Endothelial cell of umbilical vein (primary cell): ENCODE measurements around the gene LPAR5. TPM values are rescaled to one million over a fixed set of nuclear protein-coding genes. Genes with fewer than 3 reads are reported as not detected.

Source experiments
- BruUV-seq: library from RNA; stranded (reverse); fragments of 400-500 nt; replicated peaks from 2 replicates; lab custom pipeline; 2021; lab: Mats Ljungman, UMichigan
- CTCF ChIA-PET: fragments of 300-600, 350-600 bp; sonication (Branson Sonifier 250); formaldehyde crosslinking; loops from one replicate; lab custom pipeline; 2021; ENCODE audit warnings: antibody characterized with exemption, inconsistent platforms; lab: Charles Lee
- POLR2A ChIA-PET: fragments of 300-600, 350-600 bp; sonication (Branson Sonifier 250); formaldehyde crosslinking; loops from one replicate; lab custom pipeline; 2021; ENCODE audit warnings: antibody characterized with exemption, inconsistent platforms; lab: Charles Lee
- DNase-seq: peaks from one replicate; pipeline ENCODE4 v3.0.0-alpha.2; 2011; ENCODE audit warnings: low read depth, low spot score
- FAIRE-seq: peaks from 2 replicates; lab custom pipeline; 2011; peaks lifted over from hg19 to GRCh38; lab: Jason Lieb, UNC
- H2AFZ ChIP-seq: 2 replicates; pipeline ENCODE4 v1.6.0; 2012; ENCODE audit warnings: low read depth, low read length, control low read depth, inconsistent platforms
- H3K27ac ChIP-seq: 2 replicates; pipeline ENCODE4 v1.5.1; 2011; ENCODE audit warnings: low read depth, mild to moderate bottlenecking, control low read depth, low read length, moderate library complexity; ENCODE audit not compliant: insufficient read depth
- H3K27me3 ChIP-seq, 2 experiments: 2 replicates each; pipeline versions ENCODE4 v1.6.0 to v1.6.1; 2011; ENCODE audit warnings: low read length in 2 of 2, mixed read lengths in 1 of 2; ENCODE audit not compliant: control insufficient read depth in 2 of 2, insufficient read depth in 2 of 2
- H3K36me3 ChIP-seq, 2 experiments: 2 replicates in 1 of 2; 3 replicates in 1 of 2; pipeline ENCODE4 v1.5.1; 2011; ENCODE audit warnings: low read length in 2 of 2, mild to moderate bottlenecking in 1 of 2, moderate library complexity in 1 of 2; ENCODE audit not compliant: control insufficient read depth in 2 of 2, insufficient read depth in 2 of 2; ENCODE audit errors: extremely low read depth in 1 of 2
- H3K4me1 ChIP-seq: 3 replicates; pipeline ENCODE4 v1.5.1; 2011; ENCODE audit warnings: mild to moderate bottlenecking, low read length; ENCODE audit not compliant: control insufficient read depth, insufficient read depth; ENCODE audit errors: extremely low read depth
- H3K4me2 ChIP-seq: 2 replicates; pipeline ENCODE4 v1.6.1; 2011; ENCODE audit warnings: low read length, control low read depth, mixed read lengths; ENCODE audit not compliant: insufficient read depth
- H3K4me3 ChIP-seq, 3 experiments: fragments of 200-600 bp in 1 of 3; sonication (generic), shearing (Covaris generic) in 1 of 3; replicated peaks in 1 of 3; 2 replicates each; pipeline ENCODE4 v1.5.1; 2011 to 2016; ENCODE audit warnings: control low read depth in 3 of 3, low read length in 3 of 3, mild to moderate bottlenecking in 2 of 3, inconsistent platforms in 1 of 3, low read depth in 1 of 3, moderate library complexity in 1 of 3; ENCODE audit not compliant: insufficient read depth in 1 of 3
- H3K79me2 ChIP-seq: 2 replicates; pipeline ENCODE4 v1.6.0; 2012; ENCODE audit warnings: low read length, inconsistent platforms; ENCODE audit not compliant: control insufficient read depth, insufficient read depth
- H3K9ac ChIP-seq: replicated peaks from 2 replicates; pipeline ENCODE3; 2011; ENCODE audit warnings: low read length, control low read depth; ENCODE audit not compliant: insufficient read depth; ENCODE audit errors: extremely low read depth
- H3K9me1 ChIP-seq: replicated peaks from 3 replicates; pipeline ENCODE4 v1.6.0; 2011; ENCODE audit warnings: mild to moderate bottlenecking, low read length; ENCODE audit not compliant: control insufficient read depth, insufficient read depth; ENCODE audit errors: extremely low read depth
- H3K9me3 ChIP-seq: replicated peaks from 2 replicates; pipeline ENCODE4 v1.5.1; 2012; ENCODE audit warnings: low read length, inconsistent platforms; ENCODE audit not compliant: control insufficient read depth, insufficient read depth
- H4K20me1 ChIP-seq: replicated peaks from 2 replicates; pipeline ENCODE3; 2011; ENCODE audit warnings: mild to moderate bottlenecking, low read length; ENCODE audit not compliant: control insufficient read depth, insufficient read depth; ENCODE audit errors: extremely low read depth
- FOS ChIP-seq: IDR thresholded peaks from 2 replicates; pipeline ENCODE4 v1.6.1; 2011; ENCODE audit warnings: mild to moderate bottlenecking, low read length, moderate library complexity, borderline replicate concordance; ENCODE audit not compliant: insufficient read depth
- GATA2 ChIP-seq: IDR thresholded peaks from 2 replicates; pipeline ENCODE4 v1.7.0; 2011; ENCODE audit warnings: low read depth, mild to moderate bottlenecking, moderate library complexity, mixed read lengths, low read length; ENCODE audit not compliant: insufficient read length, insufficient read depth
- JUN ChIP-seq: IDR thresholded peaks from 2 replicates; pipeline ENCODE4 v1.6.1; 2011; ENCODE audit warnings: borderline replicate concordance, low read depth; ENCODE audit not compliant: insufficient read length, insufficient read depth
- MYC ChIP-seq: IDR thresholded peaks from one replicate; pipeline ENCODE4 v1.6.1; 2011; ENCODE audit warnings: mild to moderate bottlenecking, low read depth, low read length
- POLR2A ChIP-seq: IDR thresholded peaks from 2 replicates; pipeline ENCODE4 v1.6.1; 2012; ENCODE audit warnings: low read depth, mild to moderate bottlenecking, control low read depth, low read length
- POLR2AphosphoS5 ChIP-seq: IDR thresholded peaks from 2 replicates; pipeline ENCODE4 v1.6.1; 2012; ENCODE audit warnings: low read depth, mild to moderate bottlenecking, control low read depth, low read length, moderate library complexity; ENCODE audit not compliant: insufficient read depth
- dilution Hi-C: fragments of 300-500 bp; cut with MboI; formaldehyde crosslinking; loops from one replicate; pipeline ENCODE4 v1.15.0; 2019; ENCODE audit warnings: low sequenced_read_pairs; ENCODE audit not compliant: extremely low pct_ligation_motif_present
- intact Hi-C: fragments of 100-400 bp; cut with micrococcal nuclease; formaldehyde crosslinking; loops from one replicate; pipeline ENCODE4 v1.10.0; 2022
- polyA plus RNA-seq, 4 experiments: library from polyadenylated mRNA; depleted of rRNA in 3 of 4; stranded (reverse) in 3 of 4; unstranded in 1 of 4; fragments of >200 nt; gene quantifications; 2 replicates each; pipeline versions ENCODE4 v1.2.1 to v1.2.3, GENCODE V29; 2011 to 2012; ENCODE audit warnings: missing spikeins in 1 of 4
- total RNA-seq: library from RNA; stranded (reverse); gene quantifications from 2 replicates; pipeline ENCODE4 v1.2.3, GENCODE V29; 2021
- TF ChIP-seq, protein P1 (sequence below), 2 donors: IDR thresholded peaks; 1 replicate in 1 of 2; 2 replicates in 1 of 2; pipeline ENCODE4 v1.5.1; 2011; ENCODE audit warnings: low read length in 2 of 2, mild to moderate bottlenecking in 2 of 2, moderate library complexity in 2 of 2, control low read depth in 1 of 2, inconsistent platforms in 1 of 2, low read depth in 1 of 2; ENCODE audit not compliant: insufficient read depth in 1 of 2; ENCODE audit errors: extremely low read depth in 1 of 2
- TF ChIP-seq, protein P2 (sequence below): IDR thresholded peaks from 2 replicates; pipeline ENCODE4 v1.6.1; 2011; ENCODE audit not compliant: insufficient read depth, insufficient read length

The LPAR5 gene
- total and polyA plus RNA-seq, 2 donors (not counting 3 experiments of a cell fraction or from before 2014, with no cell fraction given), result 0.23 TPM; not detected in 1

DNA sequence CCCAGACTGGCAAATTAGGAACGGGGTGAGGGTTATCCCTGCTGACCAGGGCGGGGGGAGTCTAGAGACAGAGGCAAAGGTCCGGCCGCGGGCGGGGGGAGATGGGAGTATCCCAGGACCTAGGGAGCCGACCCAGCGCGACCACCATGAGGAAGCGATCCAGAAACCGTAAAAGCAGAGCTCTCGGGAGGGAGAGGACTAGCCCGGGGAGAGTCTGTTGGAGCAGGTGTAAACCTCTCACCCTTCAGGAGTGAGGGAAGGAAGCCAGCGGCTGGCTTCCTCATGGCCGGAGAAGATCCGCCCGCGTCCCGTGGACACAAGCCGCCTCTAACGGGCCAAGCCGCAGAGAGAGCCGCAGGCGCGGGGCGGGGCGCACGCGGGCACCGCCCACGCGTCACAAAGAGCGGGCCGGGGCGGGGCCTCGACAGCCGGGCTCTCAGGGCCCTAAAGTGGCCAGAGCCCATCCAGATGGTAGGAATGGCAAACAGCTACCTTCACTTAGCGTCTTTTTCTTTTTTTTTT, 11.4 kb upstream of the LPAR5 start, which contains the start of gene ACRBP:
Gene ACRBP, minus strand, starts transcription at position 350 of the 522 bp plus-strand sequence. Its CDS starts 66 bp downstream, at position 284.
- ChIA-PET POLR2A (interaction anchor here (0.5 to 0.7 kb wide), 2 partner anchors 41 to 100 kb away, joined by 3 read pairs; no protein-coding TSS in a partner anchor), CTCF (interaction anchor here (0.7 kb wide), 1 partner anchor 27 kb away, joined by 3 read pairs; no protein-coding TSS in a partner anchor)
- H3K9ac ChIP-seq, result peak within 1 kb of the TSS; percentile 25
- peak; percentile 73 for DNase-seq
- H3K27me3 ChIP-seq, result no peaks in the 10 kb centered on the region
- TSS peak; percentile 40 for BruUV-seq
- H4K20me1 ChIP-seq, result no peaks in the 10 kb centered on the region
- no peak within 1 kb of the TSS for H3K27ac ChIP-seq
- peak; percentile 87 for FAIRE-seq
- H3K9me1 ChIP-seq, result no peaks in the 10 kb centered on the region
- peak within 1 kb of the TSS; percentile 56 for H3K4me2 ChIP-seq
- no peaks in the 10 kb centered on the region for H3K79me2 ChIP-seq
- H3K4me3 ChIP-seq, result peak within 1 kb of the TSS; percentile 31 to 56 (median 48)
- H3K9me3 ChIP-seq, result no peaks in the 10 kb centered on the region
- TF ChIP-seq FOS, result no peak
- peak; percentile 64 for TF ChIP-seq POLR2AphosphoS5
- TF ChIP-seq GATA2, result no peak
- no peak for TF ChIP-seq JUN
- peak; percentile 88 for TF ChIP-seq POLR2A
- TF ChIP-seq, protein P1, sequence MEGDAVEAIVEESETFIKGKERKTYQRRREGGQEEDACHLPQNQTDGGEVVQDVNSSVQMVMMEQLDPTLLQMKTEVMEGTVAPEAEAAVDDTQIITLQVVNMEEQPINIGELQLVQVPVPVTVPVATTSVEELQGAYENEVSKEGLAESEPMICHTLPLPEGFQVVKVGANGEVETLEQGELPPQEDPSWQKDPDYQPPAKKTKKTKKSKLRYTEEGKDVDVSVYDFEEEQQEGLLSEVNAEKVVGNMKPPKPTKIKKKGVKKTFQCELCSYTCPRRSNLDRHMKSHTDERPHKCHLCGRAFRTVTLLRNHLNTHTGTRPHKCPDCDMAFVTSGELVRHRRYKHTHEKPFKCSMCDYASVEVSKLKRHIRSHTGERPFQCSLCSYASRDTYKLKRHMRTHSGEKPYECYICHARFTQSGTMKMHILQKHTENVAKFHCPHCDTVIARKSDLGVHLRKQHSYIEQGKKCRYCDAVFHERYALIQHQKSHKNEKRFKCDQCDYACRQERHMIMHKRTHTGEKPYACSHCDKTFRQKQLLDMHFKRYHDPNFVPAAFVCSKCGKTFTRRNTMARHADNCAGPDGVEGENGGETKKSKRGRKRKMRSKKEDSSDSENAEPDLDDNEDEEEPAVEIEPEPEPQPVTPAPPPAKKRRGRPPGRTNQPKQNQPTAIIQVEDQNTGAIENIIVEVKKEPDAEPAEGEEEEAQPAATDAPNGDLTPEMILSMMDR (IDR thresholded peaks at IDR 0.05; ENCODE audit: extremely low read depth in 1 of 2, insufficient read depth in 1 of 2, low read depth in 1 of 2, low read length in 2 of 2), result no peak
- no peak for TF ChIP-seq MYC
- TF ChIP-seq, protein P2, sequence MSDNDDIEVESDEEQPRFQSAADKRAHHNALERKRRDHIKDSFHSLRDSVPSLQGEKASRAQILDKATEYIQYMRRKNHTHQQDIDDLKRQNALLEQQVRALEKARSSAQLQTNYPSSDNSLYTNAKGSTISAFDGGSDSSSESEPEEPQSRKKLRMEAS, result no peak
- peak within 1 kb of the TSS; percentile 77 for H2AFZ ChIP-seq
- dilution Hi-C loops, result no loop called here
- H3K36me3 ChIP-seq, result peaks cover 2 to 12% of the 10 kb centered on the region in 2 experiments
- intact Hi-C loops, result loop anchor here (1.0 to 2.0 kb wide), 2 partner anchors 16 to 29 kb away; partner anchors contain the start of gene ING4
- peaks cover 3% of the 10 kb centered on the region for H3K4me1 ChIP-seq
